UCSD-AML1 (cell line): Measurements from ENCODE around the gene STK24.

ENCODE experiments used
- DNase-seq: peaks from one replicate; lab custom pipeline; 2025; ENCODE audit not compliant: unreplicated experiment; lab: John Stamatoyannopoulos, UW

The STK24 gene

GRCh38 chr13:98454389-98454881 is 122.5 kb downstream of the STK24 start:
- peak; percentile 42 for DNase-seq

DNA sequence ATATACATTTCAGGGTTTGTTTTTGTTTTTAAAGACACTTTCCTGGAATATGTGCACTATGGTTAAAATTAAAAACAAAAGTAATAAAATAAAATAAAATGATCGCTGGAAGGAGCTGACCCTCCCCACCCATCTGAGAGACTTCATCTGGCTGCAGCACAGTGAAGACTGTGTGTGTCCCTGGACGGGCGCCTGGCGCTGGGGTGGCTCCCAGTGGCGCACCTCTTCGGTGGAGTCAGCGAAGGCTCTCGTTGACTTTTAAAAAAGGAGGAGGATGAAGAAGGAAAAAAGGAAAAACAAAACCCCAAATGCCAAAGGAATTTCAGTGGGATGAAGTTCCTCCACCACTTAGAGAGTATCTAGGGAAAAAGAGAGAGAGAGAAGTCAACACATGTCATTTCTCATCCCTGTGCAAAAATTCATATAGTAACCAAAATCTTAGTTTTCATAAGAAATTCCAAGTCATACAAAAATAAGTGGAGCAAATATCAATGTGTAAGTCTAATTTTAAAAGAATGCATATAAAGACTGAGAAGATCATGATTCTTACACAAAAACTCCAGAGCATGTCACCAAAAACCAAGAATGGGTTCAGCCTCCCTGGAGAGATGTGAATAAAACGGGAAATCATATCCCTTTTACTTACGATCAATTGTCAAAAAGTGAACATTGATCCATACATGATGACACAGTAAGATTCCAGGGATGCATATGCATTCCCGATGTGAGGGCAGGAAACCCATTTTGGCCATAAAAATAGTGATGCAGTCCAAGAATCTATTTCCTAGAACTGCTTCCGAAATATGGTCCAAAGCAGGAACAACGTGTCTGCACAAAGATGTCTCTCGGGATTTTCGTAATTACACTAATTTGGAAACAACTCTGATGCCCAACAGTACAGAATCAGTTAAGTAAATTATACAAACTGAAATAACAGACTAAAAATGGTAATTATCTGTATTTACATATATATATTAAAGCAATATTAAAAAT is 123.8 kb downstream of the STK24 start:
- DNase-seq, result no peak

- no peak for DNase-seq
Measured at GRCh38 chr13:98451676-98452470, 125.0 kb downstream of the STK24 start.

- DNase-seq, result no peak
Measured at GRCh38 chr13:98450539-98451111, 126.3 kb downstream of the STK24 start.

GRCh38 chr13:98450026-98450425 is 126.9 kb downstream of the STK24 start:
- no peak for DNase-seq

DNA sequence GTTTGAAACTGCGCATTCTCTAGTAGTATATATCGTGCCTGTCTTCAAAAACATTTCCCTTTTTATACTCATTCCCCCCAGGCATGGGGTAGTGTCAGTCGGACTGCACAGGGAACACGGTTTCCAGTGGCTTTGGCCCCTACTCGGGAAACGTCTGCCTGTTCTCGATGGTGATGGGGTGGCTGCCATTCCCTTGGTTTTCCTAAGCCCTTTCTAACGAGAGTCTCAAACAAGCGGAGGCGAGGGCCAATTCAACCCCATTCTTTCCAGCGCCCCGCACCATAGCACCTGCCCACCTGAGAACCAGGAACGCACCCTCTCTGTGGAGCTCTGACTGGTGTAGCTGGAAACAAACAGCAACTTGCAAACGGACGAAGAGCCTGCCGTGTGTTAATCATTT is 127.6 kb downstream of the STK24 start:
- DNase-seq, result no peak

DNA sequence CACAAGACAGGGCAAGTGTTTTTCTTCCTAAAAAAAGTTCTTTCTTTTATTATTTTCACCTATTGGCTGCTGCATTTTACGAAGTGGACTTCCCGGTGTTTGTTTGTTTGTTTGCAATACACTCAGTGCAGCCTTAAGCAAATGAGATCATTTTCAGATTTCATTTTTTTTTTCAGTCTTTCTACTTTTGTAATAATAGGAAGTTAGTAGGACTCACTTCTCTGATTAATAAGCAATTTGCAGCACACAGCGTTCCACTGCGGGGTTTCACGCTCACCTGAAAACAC is 128.3 kb downstream of the STK24 start:
- no peak for DNase-seq

- DNase-seq, result no peak
Measured at GRCh38 chr13:98447881-98448641, 128.8 kb downstream of the STK24 start.

DNA sequence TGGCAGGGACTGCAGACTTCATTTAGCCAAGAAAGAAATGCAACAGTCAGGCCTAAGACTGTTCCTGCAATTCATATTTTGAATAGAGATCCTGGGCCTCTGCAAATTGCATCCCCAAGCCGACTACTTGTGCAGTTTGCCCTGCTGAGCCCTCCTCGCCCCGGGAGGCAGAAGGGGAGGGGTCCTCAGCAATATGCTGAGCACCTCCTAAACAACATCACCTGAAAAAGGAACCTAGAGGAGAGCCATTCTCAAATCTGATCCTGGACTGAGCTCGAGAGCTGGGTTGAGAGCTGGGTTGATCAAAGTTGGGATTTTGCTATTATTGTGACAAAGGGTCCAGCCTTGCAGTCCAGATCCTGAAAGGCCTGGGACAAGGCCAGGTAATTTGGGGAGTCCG is 129.8 kb downstream of the STK24 start:
- DNase-seq, result no peak

DNA sequence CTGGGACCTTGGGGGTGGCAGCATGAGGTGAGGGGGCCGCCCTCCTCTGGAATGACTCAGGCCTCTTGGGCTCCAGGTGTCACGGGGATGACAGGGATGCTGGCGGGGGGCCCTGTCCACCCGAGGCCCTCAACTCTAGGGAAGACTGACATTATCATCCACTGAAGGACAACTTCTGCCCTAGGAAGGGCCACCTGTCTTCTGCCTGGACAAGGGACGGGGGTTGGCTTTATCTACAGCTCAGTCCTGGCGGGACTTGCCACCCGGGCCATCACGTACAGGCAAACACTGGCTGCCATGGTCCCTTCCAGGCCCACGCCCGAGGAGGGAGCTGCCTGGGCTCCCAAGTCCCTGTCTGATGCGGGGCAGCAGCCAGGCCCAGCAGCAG is 130.7 kb downstream of the STK24 start:
- no peak for DNase-seq

DNA sequence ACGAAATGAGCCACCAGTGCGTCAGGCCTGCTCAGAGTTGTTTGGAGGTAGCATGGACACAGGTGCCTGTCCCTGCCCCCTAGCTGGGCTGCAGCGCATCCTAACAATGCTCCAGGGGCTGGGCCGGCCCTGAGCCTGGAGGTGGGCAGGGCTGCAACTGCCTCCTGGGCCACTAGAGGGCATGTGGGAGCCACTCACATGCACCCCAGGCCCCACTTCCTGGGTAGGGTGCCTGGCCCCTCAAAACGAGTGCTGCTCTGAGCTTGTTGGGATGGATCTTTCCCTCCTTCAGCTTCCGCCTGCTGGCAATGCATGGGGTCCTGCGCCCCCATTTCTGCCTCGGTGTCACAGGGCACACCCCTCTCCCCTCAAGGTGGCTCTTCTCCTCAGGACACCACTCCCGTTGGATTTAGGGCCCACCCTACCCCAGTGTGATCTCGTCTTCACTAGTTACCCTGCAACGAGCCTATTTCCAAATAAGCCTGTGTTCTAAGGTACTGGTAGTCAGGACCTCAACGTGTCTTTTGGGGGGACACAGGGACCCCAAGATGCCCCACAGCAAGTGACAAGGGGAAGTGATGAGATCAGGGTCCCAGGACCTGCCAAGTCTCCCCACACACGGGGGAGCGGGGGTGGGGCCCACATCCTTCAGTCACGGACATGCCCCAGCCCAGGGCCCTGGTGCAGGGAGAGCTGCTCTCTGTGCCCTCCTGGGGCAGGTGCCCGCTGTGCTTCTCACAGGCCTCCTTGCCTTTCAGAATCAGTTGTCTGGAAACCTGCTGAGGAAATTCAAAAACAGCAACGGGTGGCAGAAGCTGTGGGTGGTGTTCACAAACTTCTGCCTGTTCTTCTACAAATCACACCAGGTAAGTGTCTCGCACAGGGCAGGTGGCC is 131.3 kb downstream of the STK24 start:
- peak; percentile 71 for DNase-seq

DNA sequence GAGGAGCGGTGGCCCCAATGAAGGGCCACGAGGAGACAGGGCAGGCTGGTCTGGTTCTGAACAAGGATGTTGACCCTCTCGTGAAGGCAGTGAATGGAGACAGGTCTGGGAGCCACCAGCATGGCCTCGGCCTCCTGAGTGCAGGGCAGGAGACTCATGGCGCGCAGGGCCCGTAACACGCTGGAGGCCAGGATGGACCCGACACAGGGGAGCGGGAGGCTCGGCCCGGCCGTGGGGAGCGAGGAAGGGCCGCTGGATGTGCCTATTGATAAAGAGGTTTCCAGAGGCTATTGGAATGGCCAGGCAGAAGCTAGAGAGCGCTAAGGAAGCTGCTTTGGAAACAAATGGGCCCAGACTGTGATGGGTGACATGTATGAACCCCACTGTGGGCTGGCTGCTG is 132.5 kb downstream of the STK24 start:
- no peak for DNase-seq

- no peak for DNase-seq
Measured at GRCh38 chr13:98443800-98444325, 133.0 kb downstream of the STK24 start.

- no peak for DNase-seq
Measured at GRCh38 chr13:98443329-98443728, 133.6 kb downstream of the STK24 start.

DNA sequence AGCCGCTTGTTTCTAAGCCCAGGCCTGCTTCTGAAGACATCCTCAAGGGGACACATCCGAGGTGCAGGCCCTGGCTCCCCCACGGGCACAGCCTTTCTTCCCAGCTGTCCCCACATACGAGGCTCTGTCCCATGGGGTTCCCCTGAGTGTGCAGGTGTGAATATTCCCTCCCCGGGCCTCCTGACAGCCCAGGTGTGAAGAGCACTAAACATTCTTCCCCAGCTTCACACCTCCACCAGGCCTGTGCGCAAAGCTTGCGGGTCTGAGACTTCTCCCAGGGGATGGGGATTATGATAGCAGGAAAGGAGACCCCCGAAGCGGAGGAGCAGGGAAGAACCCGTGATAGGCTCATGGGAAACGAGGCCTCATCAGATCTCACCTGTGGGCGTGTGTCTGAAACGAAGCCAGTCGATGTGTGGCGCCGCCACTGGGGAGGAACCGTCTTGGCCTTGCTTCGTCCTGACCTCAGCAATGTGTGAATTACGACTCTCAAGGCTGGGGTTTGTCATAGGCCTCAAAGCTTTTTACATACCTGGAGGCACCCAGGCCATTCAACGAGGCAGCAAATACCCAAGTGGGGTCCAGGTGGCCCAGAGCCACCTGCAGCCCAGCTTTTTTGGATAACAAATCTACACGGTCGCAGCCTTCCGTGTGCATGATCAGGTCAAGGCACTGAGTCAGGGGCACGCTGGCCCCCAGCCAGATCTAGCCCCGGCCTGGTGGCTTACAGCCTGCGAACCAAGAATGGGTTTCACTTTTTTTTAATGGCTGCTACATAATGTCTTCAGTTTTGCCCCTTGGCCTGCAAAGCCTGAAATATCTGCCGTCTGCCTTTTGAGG is 134.3 kb downstream of the STK24 start:
- no peak for DNase-seq

DNA sequence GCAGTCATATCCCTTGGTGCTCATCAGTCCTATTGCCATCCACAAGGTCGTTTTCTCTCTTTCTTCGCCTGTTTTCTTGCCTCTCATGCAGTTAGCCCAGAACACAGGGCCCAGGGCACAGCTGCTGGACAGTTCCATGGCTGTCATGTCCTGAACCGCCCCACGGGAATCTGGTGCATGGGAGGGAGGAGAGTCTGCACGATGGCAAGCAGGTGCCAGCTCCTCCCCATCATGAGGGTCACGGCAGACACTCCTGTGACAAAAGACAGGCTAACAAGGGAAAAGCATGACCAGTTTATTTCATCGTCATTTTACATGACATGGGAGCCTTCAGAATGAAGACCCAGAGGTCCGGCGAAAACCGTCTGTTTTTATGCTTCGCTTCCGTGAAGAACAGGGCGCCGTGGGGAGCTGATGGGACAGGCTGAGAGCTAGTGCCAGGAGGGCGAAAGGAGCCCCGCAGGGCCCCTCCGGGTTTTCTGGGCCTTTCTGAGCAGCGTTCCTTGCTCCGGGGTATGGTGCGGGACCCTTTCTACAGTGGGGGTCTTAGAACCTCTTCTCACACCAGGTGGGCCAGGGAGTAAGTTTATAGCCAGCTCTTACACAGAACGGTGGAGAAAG is 135.7 kb downstream of the STK24 start:
- DNase-seq, result no peak

GRCh38 chr13:98440390-98441055 is 136.4 kb downstream of the STK24 start:
- no peak for DNase-seq

GRCh38 chr13:98439896-98440295 is 137.0 kb downstream of the STK24 start:
- no peak for DNase-seq
